Thyroid gland (tissue), 4 donors: ENCODE data around the gene KRT79. TPM values are rescaled to one million over a fixed set of nuclear protein-coding genes. Genes with fewer than 3 reads are reported as not detected.
A peak's percentile ranks its signal among the peaks of the same experiment; 100 is the strongest.

Experiments used
- DNase-seq, 2 donors: peaks; one replicate each; pipeline ENCODE4 v3.0.0-alpha.2; 2019
- H3K27ac ChIP-seq, 3 donors: fragments of 200-600 bp; sonication (generic); 1 replicate in 2 of 3; 2 replicates in 1 of 3; pipeline ENCODE4 v1.5.1; 2016 to 2019; ENCODE audit warnings: mild to moderate bottlenecking in 1 of 3, moderate library complexity in 1 of 3
- H3K27me3 ChIP-seq: fragments of 200-600 bp; sonication (generic); one replicate; pipeline ENCODE4 v1.5.1; 2019
- H3K36me3 ChIP-seq, 2 donors: fragments of 200-600 bp; sonication (generic); one replicate each; pipeline ENCODE4 v1.5.1; 2016 to 2019
- H3K4me1 ChIP-seq, 2 donors: fragments of 200-600 bp; sonication (generic); one replicate each; pipeline ENCODE4 v1.5.1; 2017 to 2019
- H3K4me3 ChIP-seq, 3 donors: fragments of 200-600 bp; sonication (generic); replicated peaks in 1 of 3; 1 replicate in 2 of 3; 2 replicates in 1 of 3; pipeline ENCODE4 v1.5.1; 2016; ENCODE audit warnings: mild to moderate bottlenecking in 1 of 3
- H3K9me3 ChIP-seq: fragments of 200-600 bp; sonication (generic); one replicate; pipeline ENCODE4 v1.5.1; 2017
- CTCF ChIP-seq, 6 experiments: fragments of 200-600 bp in 3 of 6; fragments of 450-650 bp in 3 of 6; sonication (generic) in 3 of 6; IDR thresholded peaks; one replicate each; pipeline ENCODE4 v1.5.1; 2016 to 2019; ENCODE audit warnings: antibody characterized with exemption in 6 of 6, mild to moderate bottlenecking in 2 of 6, inconsistent platforms in 1 of 6, moderate library complexity in 1 of 6
- POLR2A ChIP-seq, 2 donors: fragments of 450-650 bp; IDR thresholded peaks; one replicate each; pipeline ENCODE4 v1.6.1; 2017; ENCODE audit warnings: antibody characterized with exemption in 2 of 2, mild to moderate bottlenecking in 2 of 2, moderate library complexity in 1 of 2
- WGBS, 2 donors: methylation state at CpG; one replicate each; pipeline ENCODE4 v1.1.5; 2017; 5-methylcytosine and 5-hydroxymethylcytosine counted together
- intact Hi-C: fragments of 100-400 bp; cut with DNase I; formaldehyde crosslinking; loops from one replicate; pipeline ENCODE4 v1.15.1; 2023
- total RNA-seq, 4 donors: library from RNA; depleted of rRNA; stranded (reverse); fragments of >200 nt; gene quantifications; one replicate each; pipeline ENCODE4 v1.2.3, GENCODE V29; 2016

The KRT79 gene
- total RNA-seq, 4 donors from 2014 or later: not detected

- 68 to 76% methylated on average over 1 of the region's 1 CpG for WGBS, 2 donors
- TF ChIP-seq POLR2A (IDR thresholded peaks at IDR 0.05): no peak
- TF ChIP-seq CTCF (IDR thresholded peaks at IDR 0.05): no peak
- no peak for DNase-seq
- Histone ChIP-seq H3K4me1 (peaks cover 14 to 31% of the 10 kb centered on the region in 2 donors), H3K9me3 (no peaks in the 10 kb centered on the region), H3K36me3 (no peaks in the 10 kb centered on the region), H3K27ac (peak overlapping the region; percentile 64 to 79 (median 72)), H3K27me3 (no peaks in the 10 kb centered on the region), H3K4me3 (no peak overlapping the region)
- intact Hi-C loops: no loop called here
Measured at GRCh38 chr12:52800259-52800917, 33.7 kb downstream of the KRT79 start.

- no peak overlapping the region for H3K4me3 ChIP-seq
- WGBS, 2 donors: 78% methylated on average over 5 of the region's 5 CpGs
- peaks cover 14 to 28% of the 10 kb centered on the region in 2 donors for H3K4me1 ChIP-seq
- H3K27me3 ChIP-seq: no peaks in the 10 kb centered on the region
- intact Hi-C loops: no loop called here
- no peaks in the 10 kb centered on the region for H3K36me3 ChIP-seq
- peak overlapping the region; percentile 64 to 79 (median 72) for H3K27ac ChIP-seq
- TF ChIP-seq CTCF (IDR thresholded peaks at IDR 0.05) (no peak), POLR2A (IDR thresholded peaks at IDR 0.05) (no peak)
- no peak for DNase-seq
- H3K9me3 ChIP-seq: no peaks in the 10 kb centered on the region
Measured at GRCh38 chr12:52799505-52800211, 34.5 kb downstream of the KRT79 start.

- Histone ChIP-seq H3K4me1 (peaks cover 14 to 28% of the 10 kb centered on the region in 2 donors), H3K36me3 (no peaks in the 10 kb centered on the region), H3K9me3 (no peaks in the 10 kb centered on the region), H3K27ac (no peak overlapping the region), H3K27me3 (no peaks in the 10 kb centered on the region), H3K4me3 (no peak overlapping the region)
- intact Hi-C loops: no loop called here
- 54% methylated on average over 7 of the region's 7 CpGs for WGBS, 2 donors
- no peak for DNase-seq
- TF ChIP-seq POLR2A (IDR thresholded peaks at IDR 0.05) (no peak), CTCF (IDR thresholded peaks at IDR 0.05) (no peak)
Measured at GRCh38 chr12:52798671-52799504, 35.2 kb downstream of the KRT79 start.

- H3K4me3 ChIP-seq: no peak overlapping the region
Measured at GRCh38 chr12:52798003-52798670, 36.0 kb downstream of the KRT79 start.

More at GRCh38 chr12:52798003-52798670, 36.0 kb downstream of the KRT79 start:
- TF ChIP-seq CTCF (IDR thresholded peaks at IDR 0.05) (no peak), POLR2A (IDR thresholded peaks at IDR 0.05) (no peak)
- Histone ChIP-seq H3K36me3 (no peaks in the 10 kb centered on the region), H3K27me3 (no peaks in the 10 kb centered on the region), H3K27ac (no peak overlapping the region), H3K4me1 (peaks cover 14 to 28% of the 10 kb centered on the region in 2 donors), H3K9me3 (no peaks in the 10 kb centered on the region)
- 89 to 92% methylated on average over 4 of the region's 4 CpGs for WGBS, 2 donors
- DNase-seq: no peak
- intact Hi-C loops: no loop called here
